Esophagus muscularis mucosa (tissue), 4 donors: ENCODE data around the gene A1BG.

Experiments used
- EP300 ChIP-seq: sonication (generic); formaldehyde crosslinking; IDR thresholded peaks from one replicate; pipeline ENCODE4 v1.6.1; 2017; ENCODE audit warnings: antibody characterized with exemption
- POLR2A ChIP-seq: fragments of 450-650 bp; IDR thresholded peaks from one replicate; pipeline ENCODE4 v1.6.1; 2017; ENCODE audit warnings: antibody characterized with exemption, moderate library complexity, mild to moderate bottlenecking, low read depth
- POLR2AphosphoS5 ChIP-seq, 2 donors: sonication (generic); formaldehyde crosslinking; IDR thresholded peaks; one replicate each; pipeline ENCODE4 v1.6.1; 2017; ENCODE audit warnings: antibody characterized with exemption in 2 of 2
- TF ChIP-seq, protein P1 (sequence below), 3 experiments: fragments of 200-600 bp in 2 of 3; fragments of 450-650 bp in 1 of 3; sonication (generic) in 2 of 3; IDR thresholded peaks; one replicate each; pipeline ENCODE4 v1.5.1; 2017 to 2019; ENCODE audit warnings: antibody characterized with exemption in 3 of 3, mild to moderate bottlenecking in 2 of 3, moderate library complexity in 1 of 3

DNA sequence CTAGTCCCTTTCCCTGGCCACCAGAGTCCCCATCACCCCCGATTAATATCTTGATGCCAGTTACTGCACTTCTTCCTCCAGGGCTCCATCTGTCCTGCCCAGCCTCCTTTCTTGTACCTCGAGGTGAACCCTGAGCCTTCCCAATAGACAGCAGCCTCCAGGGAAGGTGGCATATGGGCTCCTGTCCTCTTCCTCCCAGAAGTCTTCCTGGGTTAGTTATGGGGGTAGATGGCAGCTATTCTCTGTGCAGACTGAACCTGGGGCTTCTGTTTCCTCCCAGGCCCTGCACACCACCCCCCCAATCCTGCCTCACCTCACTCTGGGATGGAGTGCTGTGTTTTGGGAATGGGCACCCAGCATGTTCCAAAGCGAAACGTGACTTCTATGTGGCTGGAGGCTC is 44.8 kb upstream of the A1BG start:
- TF ChIP-seq, protein P1, sequence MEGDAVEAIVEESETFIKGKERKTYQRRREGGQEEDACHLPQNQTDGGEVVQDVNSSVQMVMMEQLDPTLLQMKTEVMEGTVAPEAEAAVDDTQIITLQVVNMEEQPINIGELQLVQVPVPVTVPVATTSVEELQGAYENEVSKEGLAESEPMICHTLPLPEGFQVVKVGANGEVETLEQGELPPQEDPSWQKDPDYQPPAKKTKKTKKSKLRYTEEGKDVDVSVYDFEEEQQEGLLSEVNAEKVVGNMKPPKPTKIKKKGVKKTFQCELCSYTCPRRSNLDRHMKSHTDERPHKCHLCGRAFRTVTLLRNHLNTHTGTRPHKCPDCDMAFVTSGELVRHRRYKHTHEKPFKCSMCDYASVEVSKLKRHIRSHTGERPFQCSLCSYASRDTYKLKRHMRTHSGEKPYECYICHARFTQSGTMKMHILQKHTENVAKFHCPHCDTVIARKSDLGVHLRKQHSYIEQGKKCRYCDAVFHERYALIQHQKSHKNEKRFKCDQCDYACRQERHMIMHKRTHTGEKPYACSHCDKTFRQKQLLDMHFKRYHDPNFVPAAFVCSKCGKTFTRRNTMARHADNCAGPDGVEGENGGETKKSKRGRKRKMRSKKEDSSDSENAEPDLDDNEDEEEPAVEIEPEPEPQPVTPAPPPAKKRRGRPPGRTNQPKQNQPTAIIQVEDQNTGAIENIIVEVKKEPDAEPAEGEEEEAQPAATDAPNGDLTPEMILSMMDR (IDR thresholded peaks at IDR 0.05) = no peak
- no peak for TF ChIP-seq EP300
- no peak for TF ChIP-seq POLR2A
- TF ChIP-seq POLR2AphosphoS5 (IDR thresholded peaks at IDR 0.05) = no peak
